Astrocyte (in vitro differentiated cells and primary cell): Measurements from ENCODE around the gene ZFPM1. TPM values are rescaled to one million over a fixed set of nuclear protein-coding genes. Genes with fewer than 3 reads are reported as not detected.
"Not testable (repeated sequence)": the region's sequence is repeated elsewhere in the genome, so short reads cannot be mapped to it uniquely, and the experiment has no call there.

Experiments
- DNase-seq: peaks from one replicate; pipeline ENCODE4 v3.0.0-alpha.2; 2010; ENCODE audit warnings: low read depth
- FAIRE-seq: peaks from 2 replicates; lab custom pipeline; 2011; peaks lifted over from hg19 to GRCh38; lab: Jason Lieb, UNC
- H2AFZ ChIP-seq: 2 replicates; pipeline ENCODE4 v1.6.0; 2012; ENCODE audit warnings: low read depth, low read length, inconsistent platforms
- H3K27ac ChIP-seq: 2 replicates; pipeline ENCODE4 v1.5.1; 2011; ENCODE audit warnings: low read depth, low read length, inconsistent platforms
- H3K27me3 ChIP-seq: 2 replicates; pipeline ENCODE4 v1.6.0; 2011; ENCODE audit warnings: low read length, inconsistent platforms; ENCODE audit not compliant: insufficient read depth
- H3K36me3 ChIP-seq: 2 replicates; pipeline ENCODE4 v1.5.1; 2011; ENCODE audit warnings: low read length, inconsistent platforms; ENCODE audit not compliant: insufficient read depth
- H3K4me1 ChIP-seq: 2 replicates; pipeline ENCODE4 v1.5.1; 2011; ENCODE audit warnings: low read length, inconsistent platforms; ENCODE audit not compliant: insufficient read depth
- H3K4me2 ChIP-seq: 2 replicates; pipeline ENCODE4 v1.6.0; 2012; ENCODE audit warnings: low read length, inconsistent platforms
- H3K4me3 ChIP-seq: 2 replicates; pipeline ENCODE4 v1.5.1; 2011; ENCODE audit warnings: low read depth, mild to moderate bottlenecking, low read length, inconsistent platforms; ENCODE audit not compliant: insufficient read depth
- H3K79me2 ChIP-seq: 2 replicates; pipeline ENCODE4 v1.6.0; 2012; ENCODE audit warnings: mild to moderate bottlenecking, low read length, inconsistent platforms; ENCODE audit not compliant: insufficient read depth
- H3K9ac ChIP-seq: 2 replicates; pipeline ENCODE4 v1.6.0; 2012; ENCODE audit warnings: mild to moderate bottlenecking, low read length, inconsistent platforms
- H3K9me3 ChIP-seq: 2 replicates; pipeline ENCODE4 v1.5.1; 2012; ENCODE audit warnings: low read depth, mild to moderate bottlenecking, low read length, inconsistent platforms; ENCODE audit not compliant: insufficient read depth
- H4K20me1 ChIP-seq: 2 replicates; pipeline ENCODE4 v1.6.0; 2012; ENCODE audit warnings: low read length, inconsistent platforms; ENCODE audit not compliant: insufficient read depth
- H3K27ac Mint-ChIP-seq: one replicate; pipeline ENCODE4 v1.8.0; 2021; ENCODE audit warnings: mild to moderate bottlenecking, mixed read lengths; ENCODE audit not compliant: unreplicated experiment
- H3K27me3 Mint-ChIP-seq: one replicate; pipeline ENCODE4 v1.8.0; 2021; ENCODE audit warnings: low read depth, mixed read lengths; ENCODE audit not compliant: unreplicated experiment
- H3K36me3 Mint-ChIP-seq: one replicate; pipeline ENCODE4 v1.8.0; 2021; ENCODE audit warnings: low read depth, mixed read lengths; ENCODE audit not compliant: unreplicated experiment
- H3K4me1 Mint-ChIP-seq: one replicate; pipeline ENCODE4 v1.8.0; 2021; ENCODE audit warnings: low read depth, mixed read lengths; ENCODE audit not compliant: unreplicated experiment
- H3K4me3 Mint-ChIP-seq: one replicate; pipeline ENCODE4 v1.8.0; 2021; ENCODE audit warnings: mild to moderate bottlenecking, moderate library complexity, mixed read lengths; ENCODE audit not compliant: unreplicated experiment
- H3K9me3 Mint-ChIP-seq: one replicate; pipeline ENCODE4 v1.8.0; 2021; ENCODE audit warnings: mild to moderate bottlenecking, mixed read lengths; ENCODE audit not compliant: unreplicated experiment
- EZH2 ChIP-seq: IDR thresholded peaks from 2 replicates; pipeline ENCODE4 v1.6.1; 2012; ENCODE audit warnings: mild to moderate bottlenecking, low read length, inconsistent platforms; ENCODE audit not compliant: insufficient read depth
- total RNA-seq: library from RNA; stranded (reverse); gene quantifications from 2 replicates; pipeline ENCODE4 v1.2.1, GENCODE V29; 2021
- TF ChIP-seq, protein P1 (sequence below): IDR thresholded peaks from 2 replicates; pipeline ENCODE4 v1.5.1; 2011; ENCODE audit warnings: low read depth, mild to moderate bottlenecking, inconsistent platforms, low read length, moderate library complexity; ENCODE audit not compliant: insufficient read depth

The ZFPM1 gene
- total RNA-seq, 1 donor from 2014 or later: 8.6 TPM

DNA sequence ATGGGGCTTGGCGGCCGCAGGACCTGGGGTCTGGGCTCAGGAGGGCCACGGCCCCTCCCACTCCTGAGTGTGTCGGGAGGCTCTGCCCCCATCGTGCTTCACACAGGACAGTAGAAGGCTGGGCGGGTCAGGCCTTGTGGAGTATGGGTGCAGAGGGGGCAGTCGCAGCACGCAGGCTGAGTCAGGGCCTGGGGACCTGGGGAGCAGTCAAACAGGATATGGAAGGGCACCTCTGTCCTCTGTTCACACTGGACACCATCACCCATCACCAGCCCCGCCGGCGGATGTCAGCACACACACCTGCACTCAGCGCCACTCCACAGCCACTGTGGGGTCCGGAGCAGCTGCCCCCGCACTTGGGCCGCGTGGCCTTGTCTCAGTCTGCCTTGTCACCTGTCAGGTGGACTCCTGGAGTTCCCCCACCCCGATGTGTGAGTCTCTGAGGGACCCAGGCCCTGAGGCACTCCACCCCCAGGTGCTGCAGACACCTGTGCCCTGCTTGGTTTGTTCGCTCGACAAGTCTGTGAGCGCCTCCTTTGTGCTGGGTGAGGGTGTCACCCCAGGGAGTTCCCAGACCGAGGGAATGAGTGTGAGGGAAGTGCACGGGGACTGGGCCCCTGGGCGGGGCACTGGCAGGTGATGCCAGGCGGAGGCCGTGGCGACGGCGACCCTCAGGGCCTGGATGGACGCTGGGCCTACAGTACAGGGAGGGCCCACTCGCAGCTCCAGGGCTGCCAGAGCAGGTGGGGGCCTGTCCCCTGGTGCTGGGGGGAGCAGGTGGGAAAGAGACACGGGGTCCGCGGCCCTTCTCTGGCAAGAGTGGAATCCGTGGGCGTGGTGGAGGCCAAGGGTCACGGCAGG, 31.7 kb downstream of the ZFPM1 start:
- no peaks in the 10 kb centered on the region for H3K79me2 ChIP-seq
- no peaks in the 10 kb centered on the region for H3K4me1 ChIP-seq
- FAIRE-seq: no peak
- H3K4me2 ChIP-seq: no peak overlapping the region
- peaks cover 4% of the 10 kb centered on the region for H3K27me3 Mint-ChIP-seq
- no peak overlapping the region for H3K9ac ChIP-seq
- H2AFZ ChIP-seq: no peak overlapping the region
- peaks cover 63% of the 10 kb centered on the region for H4K20me1 ChIP-seq
- H3K27me3 ChIP-seq: no peaks in the 10 kb centered on the region
- DNase-seq: no peak
- H3K9me3 Mint-ChIP-seq: no peaks in the 10 kb centered on the region
- no peak overlapping the region for H3K27ac Mint-ChIP-seq
- no peaks in the 10 kb centered on the region for H3K36me3 ChIP-seq
- no peak overlapping the region for H3K27ac ChIP-seq
- no peak overlapping the region for H3K4me3 Mint-ChIP-seq
- peaks cover 2% of the 10 kb centered on the region for H3K36me3 Mint-ChIP-seq
- no peaks in the 10 kb centered on the region for H3K9me3 ChIP-seq
- no peak for TF ChIP-seq EZH2
- TF ChIP-seq, protein P1, sequence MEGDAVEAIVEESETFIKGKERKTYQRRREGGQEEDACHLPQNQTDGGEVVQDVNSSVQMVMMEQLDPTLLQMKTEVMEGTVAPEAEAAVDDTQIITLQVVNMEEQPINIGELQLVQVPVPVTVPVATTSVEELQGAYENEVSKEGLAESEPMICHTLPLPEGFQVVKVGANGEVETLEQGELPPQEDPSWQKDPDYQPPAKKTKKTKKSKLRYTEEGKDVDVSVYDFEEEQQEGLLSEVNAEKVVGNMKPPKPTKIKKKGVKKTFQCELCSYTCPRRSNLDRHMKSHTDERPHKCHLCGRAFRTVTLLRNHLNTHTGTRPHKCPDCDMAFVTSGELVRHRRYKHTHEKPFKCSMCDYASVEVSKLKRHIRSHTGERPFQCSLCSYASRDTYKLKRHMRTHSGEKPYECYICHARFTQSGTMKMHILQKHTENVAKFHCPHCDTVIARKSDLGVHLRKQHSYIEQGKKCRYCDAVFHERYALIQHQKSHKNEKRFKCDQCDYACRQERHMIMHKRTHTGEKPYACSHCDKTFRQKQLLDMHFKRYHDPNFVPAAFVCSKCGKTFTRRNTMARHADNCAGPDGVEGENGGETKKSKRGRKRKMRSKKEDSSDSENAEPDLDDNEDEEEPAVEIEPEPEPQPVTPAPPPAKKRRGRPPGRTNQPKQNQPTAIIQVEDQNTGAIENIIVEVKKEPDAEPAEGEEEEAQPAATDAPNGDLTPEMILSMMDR: no peak
- H3K4me3 ChIP-seq: no peak overlapping the region
- H3K4me1 Mint-ChIP-seq: no peaks in the 10 kb centered on the region

DNA sequence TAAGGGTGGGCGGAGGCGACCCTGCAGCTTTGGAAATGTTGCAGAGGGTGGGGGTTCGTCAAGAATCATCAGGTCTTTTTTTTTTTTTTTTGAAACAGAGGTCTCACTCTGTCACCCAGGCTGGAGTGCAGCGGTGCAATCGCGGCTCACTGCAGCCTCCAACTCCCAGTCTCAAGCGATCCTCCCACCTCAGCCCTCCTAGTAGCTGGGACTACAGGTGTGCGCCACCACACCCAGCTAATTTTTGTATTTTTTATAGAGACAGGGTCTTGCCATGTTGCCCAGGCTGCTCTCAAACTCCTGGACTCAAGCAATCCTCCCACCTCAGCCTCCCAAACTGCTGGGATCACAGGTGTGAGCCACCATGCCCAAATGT, 32.3 kb downstream of the ZFPM1 start:
- H3K4me1 Mint-ChIP-seq, FAIRE-seq: not testable (repeated sequence)

DNA sequence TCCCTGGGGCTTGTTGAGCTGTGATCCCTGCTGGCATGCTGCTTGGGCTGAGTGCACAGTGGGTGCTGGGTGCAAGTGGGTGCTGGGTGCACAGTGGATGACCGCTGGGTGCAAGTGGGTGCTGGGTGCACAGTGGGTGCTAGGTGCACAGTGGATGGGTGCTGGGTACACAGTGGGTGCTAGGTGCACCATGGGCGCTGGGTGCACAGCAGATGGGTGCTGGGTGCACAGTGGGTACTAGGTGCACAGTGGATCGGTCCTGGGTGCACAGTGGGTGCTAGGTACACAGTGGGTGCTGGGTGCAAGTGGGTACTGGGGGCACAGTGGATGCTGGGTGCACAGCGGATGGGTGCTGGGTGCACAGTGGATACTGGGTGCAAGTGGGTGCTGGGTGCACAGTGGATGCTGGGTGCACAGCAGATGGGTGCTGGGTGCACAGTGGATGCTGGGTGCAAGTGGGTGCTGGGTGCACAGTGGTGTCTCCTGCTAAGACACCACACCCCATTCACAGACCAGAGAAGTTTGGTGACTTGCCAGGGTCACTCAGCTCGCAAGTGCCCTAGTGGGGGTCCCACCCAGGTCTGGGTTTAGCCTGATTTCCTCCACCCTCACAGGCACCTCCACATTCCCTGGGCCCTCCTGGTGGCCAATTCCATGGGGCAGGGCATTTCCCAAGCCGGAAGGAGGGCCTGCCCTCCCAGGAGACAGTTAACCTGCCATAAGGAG, 33.5 kb downstream of the ZFPM1 start:
- no peak for FAIRE-seq
- TF ChIP-seq, protein P1: no peak
- TF ChIP-seq EZH2: no peak
- H3K4me3 Mint-ChIP-seq: no peak overlapping the region

More for the DNA sequence above, 32.3 kb downstream of the ZFPM1 start:
- H3K9me3 Mint-ChIP-seq, H3K36me3 ChIP-seq, H2AFZ ChIP-seq, H3K4me3 Mint-ChIP-seq, H3K27ac Mint-ChIP-seq, H3K4me1 ChIP-seq, H3K4me2 ChIP-seq, H3K9me3 ChIP-seq, H3K27ac ChIP-seq, H3K27me3 ChIP-seq, H3K27me3 Mint-ChIP-seq, H3K9ac ChIP-seq, H3K79me2 ChIP-seq, H3K4me3 ChIP-seq, H3K36me3 Mint-ChIP-seq, DNase-seq: not testable (repeated sequence)
- H4K20me1 ChIP-seq: peaks cover 58% of the 10 kb centered on the region

More for the DNA sequence above, 33.5 kb downstream of the ZFPM1 start:
- DNase-seq: no peak
- no peaks in the 10 kb centered on the region for H3K27me3 ChIP-seq
- H4K20me1 ChIP-seq: peaks cover 49% of the 10 kb centered on the region
- H3K4me3 ChIP-seq: no peak overlapping the region
- Mint-ChIP-seq H3K4me1 (no peaks in the 10 kb centered on the region), H3K27ac (no peak overlapping the region), H3K9me3 (no peaks in the 10 kb centered on the region), H3K36me3 (peaks cover 2% of the 10 kb centered on the region), H3K27me3 (peaks cover 5% of the 10 kb centered on the region)
- H3K79me2 ChIP-seq: no peaks in the 10 kb centered on the region
- H3K4me2 ChIP-seq: no peak overlapping the region
- no peak overlapping the region for H3K27ac ChIP-seq
- H3K9me3 ChIP-seq: no peaks in the 10 kb centered on the region
- H3K4me1 ChIP-seq: no peaks in the 10 kb centered on the region
- no peaks in the 10 kb centered on the region for H3K36me3 ChIP-seq
- H3K9ac ChIP-seq: no peak overlapping the region
- H2AFZ ChIP-seq: no peak overlapping the region
